Measurements from ENCODE around the gene ZNF649. TPM values are rescaled to one million over a fixed set of nuclear protein-coding genes. Genes with fewer than 3 reads are reported as not detected.
A peak's percentile ranks its signal among the peaks of the same experiment; 100 is the strongest.
"Not testable (repeated sequence)": the region's sequence is repeated elsewhere in the genome, so short reads cannot be mapped to it uniquely, and the experiment has no call there.

Gene ZNF649
- total and polyA plus RNA-seq, 7 donors, result 2.9 to 6.0 (median 4.8) TPM

DNA sequence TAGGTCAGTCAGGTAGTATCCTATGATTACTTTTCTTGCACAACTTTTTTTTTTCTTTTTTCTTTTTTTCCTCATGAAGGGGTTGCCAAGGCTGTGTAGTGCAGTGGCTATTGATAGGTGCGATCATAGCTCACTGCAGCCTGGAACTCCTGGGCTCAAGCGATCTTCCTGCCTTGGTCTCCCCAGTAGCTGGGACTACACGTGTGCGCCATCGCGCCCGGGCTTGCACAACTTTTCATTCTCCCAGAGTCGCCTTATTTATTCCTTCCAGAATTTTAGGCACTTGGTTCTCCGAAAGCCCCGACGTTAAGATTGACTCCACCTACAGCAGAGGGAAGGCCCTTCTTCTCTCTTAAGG lies 21.6 kb upstream of the ZNF649 start:
- intact Hi-C loops (cut with DNase I), result loop anchor here in 1 of 2 donors (2.0 kb wide), 1 partner anchor 22 kb away; the partner anchor contains the start of gene ZNF649
- Histone ChIP-seq H3K27ac (peak overlapping the region; percentile 88), H3K4me3 (peak overlapping the region; percentile 82), H3K4me1 (no peaks in the 10 kb centered on the region), H3K9me3 (peaks cover 53% of the 10 kb centered on the region), H3K27me3 (ENCODE audit: insufficient read depth in 3 of 3, low read length in 2 of 3) (no peaks in the 10 kb centered on the region), H3K36me3 (ENCODE audit: insufficient read depth in 1 of 2, low read depth in 1 of 2) (peaks cover 0 to 19% of the 10 kb centered on the region in 2 donors)
- no peak for TF ChIP-seq CTCF (IDR thresholded peaks at IDR 0.05)
- peak in 1 of 2 donors; percentile 48 for DNase-seq
- peak in 3 of 4 donors; percentile 3 to 9 (median 8) for ATAC-seq
- WGBS, 3 donors, result 10 to 18% (median 16%) methylated on average over 11 of the region's 11 CpGs

DNA sequence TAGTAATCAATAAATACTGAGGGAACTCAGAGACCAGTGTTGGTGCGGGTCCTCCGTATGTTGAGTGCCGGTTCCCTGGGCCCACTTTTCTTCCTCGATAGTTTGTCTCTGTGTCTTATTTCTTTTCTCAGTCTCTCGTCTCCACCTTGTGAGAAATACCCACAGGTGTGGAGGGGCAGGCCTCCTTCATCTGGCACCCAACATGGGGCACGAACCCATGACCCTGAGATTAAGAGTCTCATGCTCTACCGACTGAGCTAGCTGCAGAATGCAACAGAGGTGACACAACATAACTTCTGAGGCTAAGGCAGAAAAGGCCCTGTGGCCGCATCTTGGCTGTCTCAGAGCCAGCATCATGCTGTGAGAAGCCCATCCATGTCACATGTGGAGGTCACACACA lies 17.1 kb upstream of the ZNF649 start:
- H3K9me3 ChIP-seq, result peaks cover 72% of the 10 kb centered on the region
- 89 to 93% (median 89%) methylated on average over 8 of the region's 8 CpGs for WGBS, 3 donors

GRCh38 chr19:51919606-51920005 lies 14.8 kb upstream of the ZNF649 start:
- no peak overlapping the region for H3K27ac ChIP-seq
- no peak for TF ChIP-seq CTCF (IDR thresholded peaks at IDR 0.05)
- no peak overlapping the region for H3K4me3 ChIP-seq
- WGBS, 3 donors, result 87 to 89% (median 87%) methylated on average over 3 of the region's 3 CpGs
- intact Hi-C loops (cut with DNase I), result no loop called here
- H3K9me3 ChIP-seq, result peaks cover 84% of the 10 kb centered on the region
- H3K27me3 ChIP-seq (ENCODE audit: insufficient read depth in 3 of 3, low read length in 2 of 3), result no peaks in the 10 kb centered on the region
- no peaks in the 10 kb centered on the region for H3K36me3 ChIP-seq (ENCODE audit: insufficient read depth in 1 of 2, low read depth in 1 of 2)
- ATAC-seq (no peak), DNase-seq (no peak)
- H3K4me1 ChIP-seq, result no peaks in the 10 kb centered on the region

More for the DNA sequence above, 17.1 kb upstream of the ZNF649 start:
- no peaks in the 10 kb centered on the region for H3K27me3 ChIP-seq (ENCODE audit: insufficient read depth in 3 of 3, low read length in 2 of 3)
- no peaks in the 10 kb centered on the region for H3K4me1 ChIP-seq
- intact Hi-C loops (cut with DNase I), result no loop called here
- DNase-seq, result no peak
- ATAC-seq, result no peak
- no peak overlapping the region for H3K27ac ChIP-seq
- no peak for TF ChIP-seq CTCF (IDR thresholded peaks at IDR 0.05)
- H3K4me3 ChIP-seq, result no peak overlapping the region
- H3K36me3 ChIP-seq (ENCODE audit: insufficient read depth in 1 of 2, low read depth in 1 of 2), result no peaks in the 10 kb centered on the region

DNA sequence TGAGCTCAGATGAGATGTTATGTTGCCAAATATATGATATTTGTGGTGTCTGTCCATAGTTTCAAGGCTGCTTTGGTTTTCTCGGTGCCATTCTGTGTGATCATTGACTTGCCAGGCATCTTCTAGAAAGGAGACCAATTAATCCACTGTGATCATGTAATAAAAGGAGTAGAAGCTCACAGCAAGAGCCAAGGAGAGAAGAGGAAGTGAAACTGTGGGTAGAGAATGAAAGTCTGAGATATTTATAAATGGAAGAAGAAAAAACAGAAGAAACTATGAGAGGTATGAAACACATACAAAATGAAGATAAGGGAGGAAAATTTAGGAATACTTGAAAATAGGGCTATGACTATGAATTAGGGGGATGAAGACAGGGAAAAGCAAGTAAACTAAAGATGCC lies 11.3 kb upstream of the ZNF649 start:
- H3K27ac ChIP-seq, result no peak overlapping the region
- intact Hi-C loops (cut with DNase I), result no loop called here
- no peak for TF ChIP-seq CTCF (IDR thresholded peaks at IDR 0.05)
- no peaks in the 10 kb centered on the region for H3K4me1 ChIP-seq
- WGBS, 3 donors, result 82 to 97% (median 92%) methylated on average over 1 of the region's 1 CpG
- DNase-seq (no peak), ATAC-seq (no peak)
- H3K27me3 ChIP-seq (ENCODE audit: insufficient read depth in 3 of 3, low read length in 2 of 3), result no peaks in the 10 kb centered on the region
- H3K36me3 ChIP-seq (ENCODE audit: insufficient read depth in 1 of 2, low read depth in 1 of 2), result no peaks in the 10 kb centered on the region
- H3K9me3 ChIP-seq, result peaks cover 82% of the 10 kb centered on the region
- no peak overlapping the region for H3K4me3 ChIP-seq

- DNase-seq (no peak), ATAC-seq (no peak)
- no peak for TF ChIP-seq CTCF (IDR thresholded peaks at IDR 0.05)
- Histone ChIP-seq H3K4me1 (no peaks in the 10 kb centered on the region), H3K36me3 (ENCODE audit: insufficient read depth in 1 of 2, low read depth in 1 of 2) (no peaks in the 10 kb centered on the region), H3K27ac (no peak overlapping the region), H3K27me3 (ENCODE audit: insufficient read depth in 3 of 3, low read length in 2 of 3) (no peaks in the 10 kb centered on the region), H3K9me3 (peaks cover 79% of the 10 kb centered on the region), H3K4me3 (no peak overlapping the region)
- intact Hi-C loops (cut with DNase I), result no loop called here
- 65 to 71% (median 71%) methylated on average over 5 of the region's 5 CpGs for WGBS, 3 donors
These were observed 10.6 kb upstream of the ZNF649 start for GRCh38 chr19:51915324-51915867.

DNA sequence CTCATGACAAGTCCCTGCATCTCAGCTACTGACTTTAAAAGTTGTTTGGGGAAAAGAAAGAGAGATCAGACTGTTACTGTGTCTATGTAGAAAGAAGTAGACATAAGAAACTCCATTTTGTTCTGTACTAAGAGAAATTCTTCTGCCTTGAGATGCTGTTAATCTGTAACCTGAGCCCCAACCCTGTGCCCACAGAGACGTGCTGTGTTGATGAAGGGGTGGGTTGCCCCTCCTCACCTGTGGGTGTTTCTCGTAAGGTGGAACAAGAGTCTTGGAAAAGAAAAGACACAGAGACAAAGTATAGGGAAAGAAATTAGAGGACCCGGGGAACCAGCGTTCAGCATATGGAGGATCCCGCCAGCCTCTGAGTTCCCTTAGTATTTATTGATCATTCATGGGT lies 3.2 kb upstream of the ZNF649 start:
- not testable (repeated sequence) for DNase-seq; H3K27me3 ChIP-seq (ENCODE audit: insufficient read depth in 3 of 3, low read length in 2 of 3); H3K4me1 ChIP-seq; ATAC-seq; H3K27ac ChIP-seq; H3K4me3 ChIP-seq; H3K36me3 ChIP-seq (ENCODE audit: insufficient read depth in 1 of 2, low read depth in 1 of 2)
- WGBS, 3 donors, result 25 to 29% (median 25%) methylated on average over 5 of the region's 5 CpGs
- intact Hi-C loops (cut with DNase I), result loop anchor here in 1 of 2 donors (10.0 kb wide), 1 partner anchor 77 kb away; the partner anchor contains the start of gene ZNF350
- H3K9me3 ChIP-seq, result peaks cover 30% of the 10 kb centered on the region

DNA sequence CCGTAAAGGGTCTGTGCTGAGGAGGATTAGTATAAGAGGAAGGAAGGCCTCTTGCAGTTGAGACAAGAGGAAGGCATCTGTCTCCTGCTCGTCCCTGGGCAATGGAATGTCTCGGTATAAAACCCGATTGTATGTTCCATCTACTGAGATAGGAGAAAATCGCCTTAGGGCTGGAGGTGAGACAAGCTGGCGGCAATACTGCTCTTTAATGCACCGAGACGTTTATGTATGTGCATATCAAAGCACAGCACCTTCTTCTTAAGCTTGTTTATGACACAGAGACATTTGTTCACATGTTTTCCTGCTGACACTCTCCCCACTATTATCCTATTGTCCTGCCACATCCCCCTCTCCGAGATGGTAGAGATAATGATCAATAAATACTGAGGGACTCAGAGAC lies 1.3 kb upstream of the ZNF649 start:
- not testable (repeated sequence) for H3K4me1 ChIP-seq; DNase-seq; H3K4me3 ChIP-seq; H3K27ac ChIP-seq; H3K27me3 ChIP-seq (ENCODE audit: insufficient read depth in 3 of 3, low read length in 2 of 3); H3K36me3 ChIP-seq (ENCODE audit: insufficient read depth in 1 of 2, low read depth in 1 of 2); ATAC-seq
- WGBS, 3 donors, result 48 to 51% (median 51%) methylated on average over 9 of the region's 9 CpGs
- peaks cover 36% of the 10 kb centered on the region for H3K9me3 ChIP-seq
- intact Hi-C loops (cut with DNase I), result loop anchor here in 1 of 2 donors (10.0 kb wide), 1 partner anchor 79 kb away; the partner anchor contains the start of gene ZNF350
